IPS-NIHi7 (cell line): ENCODE results near the gene DOCK3.

Experiments
- DNase-seq: peaks from one replicate; pipeline ENCODE4 v3.0.0; 2012; ENCODE audit warnings: mixed read lengths; ENCODE audit errors: extremely low spot score

Gene DOCK3

DNA sequence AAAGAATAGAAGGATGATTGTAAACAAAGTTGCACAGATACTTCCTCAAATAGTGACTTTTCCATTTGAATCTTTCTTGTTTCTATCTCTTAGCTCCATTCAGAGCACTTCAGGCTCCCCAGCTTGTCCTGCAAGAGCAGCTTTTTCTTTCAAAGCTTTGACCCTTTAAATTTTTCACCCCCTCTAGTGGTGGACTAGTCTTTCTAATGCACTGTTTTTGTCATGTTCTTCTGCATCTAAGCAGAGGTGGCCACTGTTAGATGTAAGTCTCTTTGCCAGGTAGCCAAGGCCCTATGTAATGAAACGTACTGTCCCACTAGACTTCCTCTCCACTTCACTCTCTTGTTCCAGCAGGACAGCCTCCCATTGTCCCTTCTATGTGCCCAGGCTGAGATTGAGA, 636.3 kb downstream of the DOCK3 start:
- DNase-seq, result peak; percentile 43

DNA sequence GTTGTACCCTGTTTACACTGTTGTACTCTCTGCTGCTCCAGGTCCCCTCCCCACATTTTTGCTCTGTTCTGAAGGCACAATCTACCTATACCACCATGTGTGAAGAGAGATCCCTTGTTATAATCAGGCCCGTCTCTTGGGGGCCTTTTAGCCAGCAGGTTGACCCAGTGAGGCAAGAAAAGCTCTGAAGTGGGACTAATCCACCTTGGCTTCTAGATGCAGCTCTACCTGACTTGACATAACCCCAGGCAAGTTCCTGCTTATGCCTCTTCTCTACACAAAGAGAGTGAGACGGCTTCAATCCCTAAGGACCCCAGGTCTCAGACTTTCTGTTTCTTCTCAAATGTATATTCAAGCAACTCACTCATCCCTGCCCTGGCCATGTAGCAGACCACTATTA, 653.5 kb downstream of the DOCK3 start:
- no peak for DNase-seq

DNA sequence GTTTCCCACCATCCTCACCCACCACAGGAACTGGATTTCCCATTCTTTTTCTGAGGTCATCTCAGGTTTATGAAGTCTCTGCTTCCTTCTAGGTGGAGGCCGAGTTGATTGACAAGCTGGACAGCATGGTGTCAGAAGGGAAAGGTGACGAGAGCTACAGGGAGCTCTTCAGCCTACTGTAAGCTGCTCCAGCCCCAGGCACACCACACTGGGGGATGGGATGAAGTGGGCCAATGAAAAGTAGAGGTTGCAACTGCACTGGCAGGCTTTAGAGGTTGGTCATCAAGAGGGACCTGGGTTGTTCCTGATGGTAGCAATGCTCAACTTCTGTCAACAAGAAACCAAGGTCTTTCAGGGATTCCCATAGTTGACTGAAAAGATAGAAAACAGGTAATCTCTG, 655.3 kb downstream of the DOCK3 start:
- DNase-seq, result no peak

DNA sequence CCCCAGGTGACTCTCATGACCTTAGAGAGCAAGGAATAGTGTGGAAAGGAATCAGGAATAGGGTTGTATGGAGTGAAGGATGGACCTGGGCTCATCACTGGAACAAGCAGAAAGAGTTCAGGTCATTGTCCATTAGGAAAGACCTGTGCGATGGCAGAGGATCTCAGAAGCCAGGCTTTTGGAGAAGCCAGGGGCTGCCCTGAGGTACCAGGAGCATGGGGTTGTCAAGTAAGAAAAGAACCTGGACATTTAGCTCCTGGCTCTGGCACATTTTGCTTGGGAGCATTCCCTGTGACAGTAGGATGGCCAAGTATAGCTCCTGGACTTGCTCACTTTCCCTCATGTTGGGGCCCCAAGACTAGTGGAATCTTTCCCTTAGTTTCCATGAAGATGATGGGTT, 657.4 kb downstream of the DOCK3 start:
- no peak for DNase-seq

DNA sequence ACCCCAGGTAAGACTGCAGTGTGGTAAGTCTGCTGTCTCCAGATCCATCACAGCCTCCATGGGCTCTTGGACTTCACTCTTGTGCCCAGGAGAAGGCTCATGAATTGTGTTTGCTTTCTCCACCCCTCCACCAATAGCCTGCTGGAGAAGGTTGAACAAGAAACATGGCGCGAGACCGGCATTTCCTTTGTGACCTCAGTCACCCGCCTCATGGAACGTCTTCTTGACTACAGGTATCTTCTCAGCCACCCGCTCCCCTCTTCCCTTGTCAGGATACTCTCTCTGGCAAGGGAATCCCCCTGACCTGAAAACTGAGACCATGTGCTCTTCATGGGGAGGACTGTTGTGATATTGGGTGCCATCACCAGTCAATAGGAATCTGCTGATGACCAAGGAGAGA, 658.3 kb downstream of the DOCK3 start:
- DNase-seq, result no peak

DNA sequence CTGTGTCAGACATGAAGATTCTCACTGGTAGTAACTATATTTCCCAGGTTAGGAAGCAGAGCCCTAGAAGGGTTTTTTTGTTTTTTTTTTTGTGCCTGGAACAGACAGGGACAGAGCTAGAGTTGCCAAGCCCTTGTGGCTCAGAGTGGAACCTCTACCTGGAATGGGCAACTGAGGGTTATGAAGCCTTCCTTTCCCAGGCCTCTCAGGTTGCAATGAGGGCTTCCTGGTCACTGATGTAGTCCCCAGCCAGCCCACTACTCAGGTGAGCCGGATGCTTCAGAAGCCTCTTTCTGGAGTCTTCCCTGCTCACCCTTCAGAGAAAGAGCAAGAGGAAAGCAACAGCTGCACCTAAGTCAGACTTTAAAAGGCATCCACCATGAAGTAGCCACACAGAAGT, 661.5 kb downstream of the DOCK3 start:
- DNase-seq, result no peak

DNA sequence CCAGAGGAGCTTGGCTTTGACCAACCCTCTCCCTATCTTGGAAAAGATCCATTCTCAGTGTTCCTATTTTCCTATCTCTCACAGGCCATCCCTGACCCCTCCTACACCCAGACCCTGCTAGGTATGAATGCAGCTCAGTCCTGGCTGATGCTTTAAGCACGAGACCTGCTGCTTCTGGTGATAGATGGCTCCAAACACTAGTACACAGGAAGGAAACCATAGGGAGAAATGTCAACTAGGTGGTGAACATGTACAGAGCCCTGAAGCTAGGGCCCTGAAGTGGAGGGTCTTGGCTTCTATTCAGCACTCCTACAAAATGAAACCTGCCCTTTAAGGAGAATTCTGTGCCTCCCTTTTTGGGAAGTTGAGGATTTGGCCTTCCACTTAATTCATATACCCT, 662.9 kb downstream of the DOCK3 start:
- no peak for DNase-seq

DNA sequence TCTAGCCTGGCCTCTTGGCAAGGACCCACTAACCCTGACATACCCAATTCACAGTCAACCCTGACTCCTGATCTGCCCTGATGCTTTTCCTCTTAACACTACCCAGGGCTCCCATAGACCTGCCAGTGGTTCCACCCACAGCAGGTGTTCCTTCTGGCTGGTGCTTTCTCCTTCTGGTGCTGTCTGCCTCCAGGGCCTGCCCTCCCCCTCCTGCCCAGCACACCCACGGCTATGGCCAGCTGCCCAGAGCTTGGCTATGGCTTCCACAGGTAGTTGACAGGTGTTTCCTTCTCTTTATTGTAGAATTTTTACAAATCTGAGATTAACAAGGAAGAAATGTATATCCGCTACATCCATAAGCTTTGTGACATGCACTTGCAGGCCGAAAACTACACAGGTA, 663.9 kb downstream of the DOCK3 start:
- DNase-seq, result no peak

DNA sequence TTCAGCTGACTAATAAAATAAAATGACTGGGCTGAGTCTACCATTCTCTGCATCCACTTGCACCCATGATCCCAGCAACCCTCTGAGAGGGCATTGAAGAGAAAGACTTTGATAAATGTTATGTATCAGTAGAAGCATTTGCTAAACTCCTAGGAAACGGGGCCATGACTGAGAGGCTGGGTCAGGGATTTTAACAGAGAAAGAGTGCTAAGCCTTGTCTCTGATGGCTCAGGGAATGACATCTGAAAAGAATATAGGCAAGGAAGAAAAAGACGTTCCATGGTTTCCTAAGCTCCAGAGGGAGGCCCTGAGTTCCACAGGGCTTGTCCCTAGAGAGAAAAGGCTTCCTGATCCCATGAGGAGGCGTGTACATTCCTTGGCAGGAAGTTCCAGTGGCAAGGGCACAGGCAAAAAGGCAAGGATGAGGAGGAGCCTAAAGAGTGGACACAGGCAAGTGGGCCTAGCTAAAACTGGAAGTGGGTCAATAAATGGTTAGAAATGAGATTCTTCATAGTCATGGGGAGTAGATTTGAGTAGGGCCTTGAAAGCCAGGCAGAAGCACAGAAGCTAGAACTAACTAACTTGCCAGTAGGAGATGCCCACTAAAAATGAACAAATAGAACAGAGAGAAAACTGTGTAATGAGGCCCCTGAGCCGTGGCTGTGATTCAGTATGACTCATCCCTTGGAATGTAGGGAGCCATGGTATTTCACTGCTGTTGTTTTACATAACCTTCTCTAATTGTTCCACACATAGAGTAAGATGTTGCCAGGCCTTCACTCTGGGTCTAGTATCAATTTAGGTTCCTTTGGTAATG, 665.5 kb downstream of the DOCK3 start:
- peak; percentile 46 for DNase-seq

DNA sequence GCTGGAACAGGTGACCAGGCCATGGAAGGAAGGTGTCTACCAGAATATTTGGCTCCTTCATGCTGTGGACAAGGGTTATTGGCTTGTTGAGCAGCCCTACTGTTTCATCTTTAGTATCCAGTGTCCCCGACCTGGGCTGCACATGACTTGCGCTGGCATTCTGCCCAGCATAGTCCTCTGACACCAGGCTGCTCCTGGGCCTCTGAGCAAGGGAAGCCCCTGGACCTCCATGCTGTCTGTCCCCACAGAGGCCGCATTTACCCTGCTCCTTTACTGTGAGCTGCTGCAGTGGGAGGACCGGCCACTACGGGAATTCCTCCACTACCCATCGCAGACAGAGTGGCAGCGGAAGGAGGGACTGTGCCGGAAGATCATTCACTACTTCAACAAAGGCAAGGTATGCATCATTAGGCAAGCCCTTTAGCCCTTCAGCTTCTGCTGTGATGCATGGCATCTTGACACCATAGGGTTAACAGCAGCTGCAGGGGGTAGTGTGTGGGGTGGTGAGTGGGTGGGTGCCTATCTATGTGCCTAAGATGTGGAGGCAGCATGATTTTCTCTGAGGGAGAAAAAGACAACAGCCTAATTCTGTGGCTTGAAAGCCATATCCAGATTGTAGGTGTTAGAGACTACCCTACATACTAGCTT, 666.4 kb downstream of the DOCK3 start:
- no peak for DNase-seq

DNA sequence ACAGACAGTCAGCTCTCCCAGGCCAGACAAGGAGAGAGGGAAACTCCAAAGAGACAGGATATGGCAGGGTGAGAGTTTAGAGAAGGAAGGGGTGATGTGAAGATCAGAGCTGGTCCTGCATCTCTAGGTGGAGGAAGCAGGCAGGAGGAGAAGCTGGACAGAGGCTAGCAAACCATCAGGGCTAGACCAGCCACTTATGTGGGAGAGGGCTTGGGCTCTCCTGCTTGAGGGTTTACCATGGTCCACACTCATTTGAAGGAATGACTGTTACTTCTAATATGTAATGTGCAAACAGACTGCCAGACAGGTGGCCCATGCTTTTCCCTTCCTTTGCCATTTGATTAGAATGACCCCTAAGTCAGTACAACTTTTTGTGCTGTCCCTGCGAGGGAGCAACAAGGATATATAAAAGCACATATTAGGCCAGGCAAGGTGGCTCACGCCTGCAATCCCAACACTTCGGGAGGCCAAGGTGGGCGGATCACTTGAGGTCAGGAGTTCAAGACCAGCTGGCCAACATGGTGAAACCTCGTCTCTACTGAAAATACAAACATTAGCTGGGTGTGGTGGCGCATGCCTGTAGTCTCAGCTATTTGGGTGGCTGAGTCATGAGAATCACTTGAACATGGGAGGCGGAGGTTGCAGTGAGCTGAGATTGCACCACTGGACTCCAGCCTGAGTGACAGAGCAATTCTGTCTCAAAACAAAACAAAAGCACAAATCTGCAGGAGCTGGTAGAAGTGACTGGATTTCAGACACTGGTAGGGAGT, 669.4 kb downstream of the DOCK3 start:
- DNase-seq, result no peak

DNA sequence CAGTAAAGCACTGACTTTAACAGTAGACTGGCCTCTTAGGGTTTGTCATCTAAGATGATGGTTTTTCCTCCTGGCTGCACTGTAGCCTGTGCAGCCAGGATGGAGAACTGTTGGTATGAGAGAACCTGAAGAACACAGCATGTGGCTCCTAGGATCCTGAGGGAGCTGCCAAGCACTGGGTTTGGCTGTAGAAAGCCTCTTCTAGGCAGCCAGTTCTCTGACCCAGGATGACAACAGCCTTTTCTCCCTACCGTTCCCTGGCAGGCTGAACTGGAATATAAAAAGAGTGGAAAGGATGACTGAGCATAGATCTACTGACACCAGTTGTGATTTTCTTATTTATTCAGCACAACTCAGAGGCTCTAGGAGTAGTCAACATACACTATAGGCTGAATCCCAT, 676.0 kb downstream of the DOCK3 start:
- no peak for DNase-seq

DNA sequence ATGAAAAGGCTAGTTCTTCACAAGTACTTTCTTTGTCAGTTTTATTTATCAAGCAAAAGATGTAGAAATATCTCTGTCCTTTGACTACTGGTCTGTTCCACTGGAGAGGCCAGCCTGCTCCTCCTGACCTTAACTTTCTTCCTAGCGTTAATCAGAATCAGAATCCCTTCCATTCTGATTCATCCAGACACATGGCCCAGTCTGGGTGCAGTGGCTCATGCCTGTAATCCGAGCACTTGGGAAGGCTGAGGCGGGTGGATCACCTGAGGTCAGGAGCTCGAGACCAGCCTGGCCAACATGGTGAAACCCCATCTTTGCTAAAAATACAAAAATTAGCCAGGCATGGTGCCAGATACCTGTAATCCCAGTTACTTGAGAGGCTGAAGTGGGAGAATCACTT, 678.4 kb downstream of the DOCK3 start:
- DNase-seq, result no peak

DNA sequence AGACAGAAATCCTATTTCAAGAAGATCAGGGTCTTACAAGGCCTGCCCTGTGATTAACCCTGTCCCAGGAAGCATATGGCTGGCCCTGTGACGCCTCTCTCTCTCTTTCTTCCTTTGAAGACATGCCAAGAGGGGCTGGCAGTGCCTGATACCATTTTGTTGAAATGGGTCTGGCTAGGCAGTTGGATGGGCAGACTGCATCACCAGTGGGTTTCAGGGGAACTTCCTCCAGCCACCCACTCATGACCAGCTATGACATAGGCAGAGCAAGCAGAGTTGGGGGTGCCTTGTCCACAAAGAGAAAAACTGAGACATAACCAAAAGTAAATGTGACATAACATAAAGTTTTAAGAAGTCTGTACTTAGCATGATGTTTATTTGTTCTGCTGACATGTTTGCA, 679.0 kb downstream of the DOCK3 start:
- no peak for DNase-seq

DNA sequence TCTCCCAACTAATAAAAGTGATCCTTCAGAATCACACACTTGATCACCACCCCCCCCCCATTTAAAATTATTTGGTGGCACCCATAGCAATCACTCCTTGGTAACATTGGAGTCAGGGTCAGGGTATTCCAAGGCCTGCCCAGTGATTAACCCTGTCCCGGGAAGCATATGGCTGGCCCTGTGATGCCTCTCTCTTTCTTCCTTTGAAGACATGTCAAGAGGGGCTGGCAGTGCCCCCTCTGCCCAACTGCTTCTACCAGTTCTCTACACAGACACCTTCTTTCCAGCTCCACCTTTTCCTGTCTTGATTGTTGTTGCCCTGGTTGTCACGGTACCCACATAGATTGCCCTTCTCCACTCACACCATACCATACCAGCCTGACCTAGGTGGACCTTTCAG, 679.4 kb downstream of the DOCK3 start:
- DNase-seq, result no peak

DNA sequence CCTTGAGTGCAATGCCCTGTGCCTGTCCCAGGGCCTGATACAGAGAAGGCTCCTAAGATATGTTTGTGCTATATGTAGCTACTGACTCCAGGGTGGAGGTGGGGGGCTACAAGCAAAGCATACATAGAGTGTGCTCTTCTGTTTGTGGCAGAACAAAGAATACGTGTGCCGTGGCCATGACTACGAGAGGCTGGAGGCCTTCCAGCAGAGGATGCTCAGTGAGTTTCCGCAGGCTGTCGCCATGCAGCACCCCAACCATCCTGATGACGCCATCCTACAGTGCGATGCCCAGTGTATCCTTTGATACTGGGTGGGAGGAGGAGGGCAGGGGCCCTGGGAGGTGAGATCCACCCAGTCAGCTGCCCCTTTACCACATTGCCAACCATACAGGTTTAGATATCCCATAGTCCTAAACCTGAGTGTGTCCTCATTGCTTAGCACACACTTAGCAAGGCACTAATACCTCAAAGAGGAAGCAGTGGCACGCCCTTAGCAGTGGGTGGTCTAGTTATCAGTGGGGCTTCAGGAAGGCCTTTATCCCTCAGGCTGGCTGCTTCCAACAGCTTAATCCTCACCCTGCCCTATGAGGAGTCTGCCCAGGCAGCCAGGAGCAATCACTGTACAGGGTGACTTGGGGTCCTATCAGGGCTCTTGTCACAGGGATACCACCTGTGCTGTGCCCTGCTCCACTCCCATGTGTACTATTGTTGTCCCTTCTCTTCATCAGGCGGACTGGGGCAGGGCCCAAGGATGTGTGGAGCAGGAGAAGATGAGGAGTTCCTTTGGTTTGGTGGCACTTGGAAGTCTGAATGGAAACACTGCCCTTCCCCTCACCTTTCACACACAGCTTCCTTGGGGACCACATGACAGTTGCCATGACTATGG, 680.2 kb downstream of the DOCK3 start:
- DNase-seq, result peak; percentile 22

DNA sequence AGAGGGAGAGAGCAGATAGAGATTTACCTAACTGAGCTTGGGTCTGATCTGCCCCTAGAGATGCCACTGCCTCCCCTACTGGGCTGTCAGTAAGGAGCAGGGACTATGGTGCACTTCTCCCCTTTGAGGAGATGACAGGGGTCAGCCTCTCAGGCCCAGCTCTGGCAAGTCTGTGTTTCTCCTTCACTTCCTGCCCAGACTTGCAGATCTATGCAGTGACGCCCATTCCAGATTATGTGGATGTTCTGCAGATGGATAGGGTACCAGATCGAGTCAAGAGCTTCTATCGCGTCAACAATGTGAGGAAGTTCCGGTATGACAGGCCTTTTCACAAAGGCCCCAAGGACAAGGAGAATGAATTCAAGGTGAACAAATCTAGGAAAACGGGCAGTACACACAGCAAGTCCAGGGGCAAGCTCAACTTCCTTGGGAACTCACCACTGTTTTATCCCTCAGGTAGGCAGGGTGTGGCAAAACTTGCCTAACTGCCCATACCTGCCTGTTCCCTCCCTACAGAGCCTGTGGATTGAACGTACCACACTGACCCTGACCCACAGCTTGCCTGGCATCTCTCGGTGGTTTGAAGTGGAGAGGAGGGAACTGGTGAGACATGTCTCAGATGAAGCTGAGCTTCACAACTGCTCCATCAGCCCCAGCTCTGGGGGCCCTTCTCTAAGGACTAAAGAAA, 681.3 kb downstream of the DOCK3 start:
- DNase-seq, result no peak

DNA sequence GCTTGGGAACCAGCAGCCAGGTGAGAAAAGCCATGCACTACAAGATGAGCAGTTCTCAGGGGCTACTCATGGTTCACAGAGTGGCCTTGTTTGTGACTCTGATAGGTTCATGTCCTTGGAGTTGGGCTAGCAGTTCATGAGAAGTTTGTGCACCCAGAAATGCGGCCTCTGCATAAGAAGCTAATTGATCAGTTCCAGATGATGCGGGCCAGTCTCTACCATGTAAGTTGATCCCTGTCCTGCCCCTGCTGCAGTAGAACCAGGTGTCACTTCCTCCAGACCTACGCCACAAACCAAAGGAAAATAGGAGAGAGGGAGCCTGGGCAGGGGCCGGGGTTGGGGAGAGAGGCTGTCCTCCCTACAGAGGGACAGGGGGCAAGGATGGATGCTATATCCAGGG, 683.1 kb downstream of the DOCK3 start:
- no peak for DNase-seq

DNA sequence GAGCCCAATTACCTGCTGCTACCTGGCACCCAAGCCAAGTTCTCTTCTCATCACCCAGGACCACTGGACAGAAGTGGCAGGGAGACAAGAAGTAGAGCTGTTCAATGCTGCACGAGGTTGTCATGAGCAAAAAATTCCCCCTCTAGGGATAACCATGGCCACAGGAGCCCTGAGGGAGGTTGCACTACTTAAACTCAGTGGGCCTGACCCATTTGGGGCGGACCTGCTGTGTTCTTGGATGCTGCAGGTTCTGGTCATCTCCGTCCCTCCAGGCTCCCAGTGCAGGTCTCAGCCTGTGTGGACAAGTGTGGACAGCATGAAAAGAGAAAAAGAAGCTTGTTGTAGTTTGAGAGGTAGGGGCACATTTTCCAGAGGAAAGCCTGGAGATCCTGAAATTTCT, 684.3 kb downstream of the DOCK3 start:
- DNase-seq, result no peak

DNA sequence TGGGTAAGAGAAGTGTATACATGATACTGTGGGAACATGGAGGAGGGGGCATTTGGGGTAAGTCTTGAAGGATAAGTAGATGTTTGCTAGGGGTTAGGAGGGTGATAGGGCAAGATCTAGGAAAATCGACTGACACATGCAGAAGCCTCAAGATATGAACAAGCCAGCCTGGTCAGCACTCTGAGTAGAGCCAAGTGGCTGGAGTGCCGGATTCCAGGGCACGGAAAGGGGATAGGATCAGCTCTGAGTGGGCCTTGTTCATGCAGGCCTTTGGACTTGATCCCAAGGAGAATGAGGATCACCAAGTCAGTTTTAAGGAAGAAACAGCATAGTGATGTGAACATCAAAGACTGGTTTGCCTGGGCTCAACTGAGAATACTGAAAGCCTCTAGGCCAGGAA, 686.1 kb downstream of the DOCK3 start:
- DNase-seq, result no peak

DNA sequence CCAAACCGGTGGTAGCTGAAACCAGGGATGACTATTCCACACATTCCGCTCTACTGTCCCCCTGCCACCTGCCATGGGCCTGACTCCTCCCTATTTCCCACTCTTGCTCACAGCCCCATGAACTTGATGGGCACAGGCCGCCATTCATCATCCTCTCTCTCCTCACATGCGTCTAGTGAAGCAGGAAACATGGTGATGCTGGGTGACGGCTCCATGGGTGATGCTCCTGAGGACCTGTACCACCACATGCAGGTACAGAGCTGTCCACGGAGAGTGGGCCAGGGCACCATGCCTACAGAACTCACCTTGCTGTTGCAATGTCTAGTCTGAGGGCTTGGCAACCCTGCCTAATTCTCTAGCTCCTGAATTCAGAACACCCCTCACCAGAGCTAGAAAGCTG, 687.0 kb downstream of the DOCK3 start:
- DNase-seq, result no peak
